HepG2 (cell line): ENCODE results near the gene CAPN10. TPM values are rescaled to one million over a fixed set of nuclear protein-coding genes. Genes with fewer than 3 reads are reported as not detected.

Source experiments
- ETV5 ChIP-seq: IDR thresholded peaks from 2 replicates; pipeline ENCODE4 v1.6.1; 2018; ENCODE audit warnings: missing biosample characterization, missing genetic modification reagents, inconsistent platforms, borderline replicate concordance
- FOXA1 ChIP-seq, 2 experiments: fragments of 450-650 bp in 1 of 2; sonication (generic) in 1 of 2; formaldehyde crosslinking in 1 of 2; IDR thresholded peaks; 2 replicates each; pipeline versions ENCODE4 v1.4.0 to v1.6.1; 2016 to 2020; ENCODE audit warnings: missing genetic modification reagents in 1 of 2
- IKZF4 ChIP-seq: sonication (generic); formaldehyde crosslinking; IDR thresholded peaks from 2 replicates; pipeline ENCODE4 v1.5.1; 2020; ENCODE audit warnings: borderline replicate concordance, mild to moderate bottlenecking, low read depth, missing genetic modification reagents; ENCODE audit errors: not compliant biosample characterization
- IRF2 ChIP-seq: IDR thresholded peaks from 2 replicates; pipeline ENCODE4 v1.6.1; 2018; ENCODE audit warnings: missing genetic modification reagents, missing compliant biosample characterization
- JUN ChIP-seq: sonication (generic); formaldehyde crosslinking; IDR thresholded peaks from 2 replicates; pipeline ENCODE4 v1.4.0; 2020; ENCODE audit warnings: mild to moderate bottlenecking, missing genetic modification reagents
- MAFG ChIP-seq: sonication (generic); formaldehyde crosslinking; IDR thresholded peaks from 2 replicates; pipeline ENCODE4 v1.5.1; 2020; ENCODE audit warnings: mild to moderate bottlenecking, missing genetic modification reagents
- PPARG ChIP-seq: conservative IDR thresholded peaks from 2 replicates; pipeline ENCODE4 v1.6.1; 2016; ENCODE audit warnings: missing biosample characterization, missing genetic modification reagents
- SETDB1 ChIP-seq: sonication (generic); formaldehyde crosslinking; IDR thresholded peaks from 2 replicates; pipeline ENCODE4 v1.5.1; 2020; ENCODE audit warnings: missing genetic modification reagents, mild to moderate bottlenecking, borderline replicate concordance
- SMAD9 ChIP-seq: sonication (generic); formaldehyde crosslinking; IDR thresholded peaks from 2 replicates; pipeline ENCODE4 v1.5.1; 2020; ENCODE audit warnings: mild to moderate bottlenecking, missing genetic modification reagents
- SOX5 ChIP-seq: IDR thresholded peaks from 2 replicates; pipeline ENCODE4 v1.6.1; 2016; ENCODE audit warnings: borderline replicate concordance
- STAG1 ChIP-seq: sonication (generic); formaldehyde crosslinking; IDR thresholded peaks from 2 replicates; pipeline ENCODE4 v1.4.0; 2020; ENCODE audit warnings: missing genetic modification reagents
- TAF1 ChIP-seq: sonication (generic); formaldehyde crosslinking; IDR thresholded peaks from 2 replicates; pipeline ENCODE4 v1.4.0; 2020; ENCODE audit warnings: missing genetic modification reagents
- U2AF1 ChIP-seq: fragments of 200-400 bp; formaldehyde crosslinking; optimal IDR thresholded peaks from 2 replicates; pipeline ENCODE3; 2017; ENCODE audit warnings: mild to moderate bottlenecking, low read depth, low read length
- ZBTB3 ChIP-seq: sonication (generic); formaldehyde crosslinking; IDR thresholded peaks from 2 replicates; pipeline ENCODE4 v1.4.0; 2020; ENCODE audit warnings: low read depth, mild to moderate bottlenecking, moderate library complexity, missing genetic modification reagents, borderline replicate concordance
- ZNF317 ChIP-seq: sonication (generic); formaldehyde crosslinking; IDR thresholded peaks from 2 replicates; pipeline ENCODE4 v1.5.0; 2020; ENCODE audit warnings: mild to moderate bottlenecking, missing genetic modification reagents
- ZNF556 ChIP-seq: sonication (generic); formaldehyde crosslinking; IDR thresholded peaks from 2 replicates; pipeline ENCODE4 v1.4.0; 2020; ENCODE audit warnings: mild to moderate bottlenecking, missing genetic modification reagents, borderline replicate concordance
- ZNF850 ChIP-seq: sonication (generic); formaldehyde crosslinking; conservative IDR thresholded peaks from 2 replicates; pipeline ENCODE4 v1.9.0; 2021; ENCODE audit warnings: mild to moderate bottlenecking, missing genetic modification reagents
- ZNF891 ChIP-seq: sonication (generic); formaldehyde crosslinking; IDR thresholded peaks from 2 replicates; pipeline ENCODE4 v1.5.0; 2020; ENCODE audit warnings: mild to moderate bottlenecking, missing genetic modification reagents
- ZSCAN29 ChIP-seq: sonication (generic); formaldehyde crosslinking; conservative IDR thresholded peaks from 2 replicates; pipeline ENCODE4 v1.4.0; 2020; ENCODE audit warnings: mild to moderate bottlenecking, missing genetic modification reagents
- polyA plus RNA-seq, 8 experiments: library from polyadenylated mRNA; depleted of rRNA in 3 of 8; stranded (reverse) in 7 of 8; unstranded in 1 of 8; fragments of >200 nt; fragmentation: Illumina TruSeq in 4 of 8; extraction: Trizol in 4 of 8; gene quantifications; 2 replicates each; pipeline versions ENCODE4 v1.2.1 to v1.2.3, GENCODE V29; 2011 to 2016; ENCODE audit warnings: low read depth in 4 of 8, missing spikeins in 1 of 8, mixed read lengths in 1 of 8; ENCODE audit not compliant: insufficient read depth in 1 of 8
- total RNA-seq, 5 experiments: library from RNA; depleted of rRNA; stranded (reverse); fragments of >200 nt; fragmentation: Illumina TruSeq; extraction: Trizol; gene quantifications; 2 replicates each; pipeline ENCODE4 v1.2.3, GENCODE V29; 2016; ENCODE audit warnings: low read depth in 1 of 5
- TF ChIP-seq, protein P1 (sequence below): sonication (generic); formaldehyde crosslinking; IDR thresholded peaks from 2 replicates; pipeline ENCODE4 v1.4.0; 2020; ENCODE audit warnings: missing genetic modification reagents, mild to moderate bottlenecking, borderline replicate concordance
- TF ChIP-seq, protein P2 (sequence below): sonication (generic); formaldehyde crosslinking; IDR thresholded peaks from 2 replicates; pipeline ENCODE4 v1.5.0; 2020; ENCODE audit warnings: missing genetic modification reagents
- TF ChIP-seq, protein P3 (sequence below): sonication (generic); formaldehyde crosslinking; IDR thresholded peaks from 2 replicates; pipeline ENCODE4 v1.4.0; 2020; ENCODE audit warnings: mild to moderate bottlenecking, missing genetic modification reagents, borderline replicate concordance
- TF ChIP-seq, protein P4 (sequence below): sonication (generic); formaldehyde crosslinking; IDR thresholded peaks from 2 replicates; pipeline ENCODE4 v1.4.0; 2020; ENCODE audit warnings: missing genetic modification reagents

Gene CAPN10
- total and polyA plus RNA-seq, 2 of the 13 experiments (the other 11 are each of a cell fraction or from before 2014, with no cell fraction given): 27.6 to 32.4 TPM

DNA sequence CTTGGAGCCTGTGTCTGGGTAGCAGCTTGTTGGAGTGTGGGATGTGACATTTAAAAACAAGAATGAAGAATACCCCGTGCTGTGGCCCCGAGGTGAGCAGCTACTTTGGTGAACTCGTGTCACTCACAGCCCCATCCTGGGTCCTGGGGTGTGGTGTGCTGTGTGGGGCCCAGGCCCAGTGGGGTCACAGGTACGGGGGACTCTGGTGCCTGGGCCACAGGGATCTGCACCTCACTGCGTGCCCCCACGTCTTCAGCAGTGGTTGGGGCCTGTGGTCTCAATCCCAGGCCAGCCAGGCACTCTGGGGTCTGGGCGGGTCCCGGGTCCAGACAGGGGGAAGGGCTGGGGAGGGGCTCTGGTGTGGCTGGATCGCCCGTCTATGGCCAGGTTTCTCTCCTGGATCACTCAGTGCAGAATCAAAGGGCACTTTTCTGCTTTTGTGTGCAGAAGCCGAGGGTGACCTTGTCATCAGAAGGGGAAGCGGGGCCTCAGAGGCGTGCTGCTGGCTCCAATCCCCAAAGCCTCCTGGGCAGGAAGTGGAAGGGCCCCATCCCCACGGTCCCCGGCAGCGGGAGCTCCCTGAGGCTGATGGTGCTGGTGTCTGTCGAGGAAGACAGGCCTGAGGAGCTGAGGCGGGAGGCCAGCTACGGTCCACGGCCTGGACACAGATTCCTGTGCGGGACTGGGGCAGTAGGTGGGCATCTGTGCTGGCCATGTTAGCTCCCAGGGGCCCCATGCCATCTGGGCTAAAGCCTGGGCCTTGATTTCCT is 40.2 kb downstream of the CAPN10 start (continued):
- TF ChIP-seq, protein P1, sequence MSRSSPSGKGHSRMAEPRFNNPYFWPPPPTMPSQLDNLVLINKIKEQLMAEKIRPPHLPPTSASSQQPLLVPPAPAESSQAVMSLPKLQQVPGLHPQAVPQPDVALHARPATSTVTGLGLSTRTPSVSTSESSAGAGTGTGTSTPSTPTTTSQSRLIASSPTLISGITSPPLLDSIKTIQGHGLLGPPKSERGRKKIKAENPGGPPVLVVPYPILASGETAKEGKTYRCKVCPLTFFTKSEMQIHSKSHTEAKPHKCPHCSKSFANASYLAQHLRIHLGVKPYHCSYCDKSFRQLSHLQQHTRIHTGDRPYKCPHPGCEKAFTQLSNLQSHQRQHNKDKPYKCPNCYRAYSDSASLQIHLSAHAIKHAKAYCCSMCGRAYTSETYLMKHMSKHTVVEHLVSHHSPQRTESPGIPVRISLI (CRISPR knock-in tag): no peak; the same call in 1 of the 2 replicates
- peak; percentile 78 for TF ChIP-seq SOX5 (CRISPR knock-in tag)
- TF ChIP-seq PPARG: peak; percentile 48; the same call in 1 of the 2 replicates
- peak; percentile 93 for TF ChIP-seq ETV5 (CRISPR knock-in tag)
- 0 out of 2 replicates have a peak, but pooled peaks have one; percentile 38 for TF ChIP-seq JUN (CRISPR knock-in tag)
- no peak for TF ChIP-seq U2AF1
- TF ChIP-seq ZNF891: peak; percentile 92; the same call in 1 of the 2 replicates
- no peak for TF ChIP-seq IKZF4 (CRISPR knock-in tag)
- TF ChIP-seq ZNF317: peak; percentile 90
- no peak for TF ChIP-seq ZBTB3 (CRISPR knock-in tag)
- no peak for TF ChIP-seq SMAD9 (CRISPR knock-in tag)
- TF ChIP-seq TAF1 (CRISPR knock-in tag): peak; percentile 54; the same call in 1 of the 2 replicates
- TF ChIP-seq ZNF556 (CRISPR knock-in tag): no peak; the same call in 1 of the 2 replicates
- TF ChIP-seq, protein P2, sequence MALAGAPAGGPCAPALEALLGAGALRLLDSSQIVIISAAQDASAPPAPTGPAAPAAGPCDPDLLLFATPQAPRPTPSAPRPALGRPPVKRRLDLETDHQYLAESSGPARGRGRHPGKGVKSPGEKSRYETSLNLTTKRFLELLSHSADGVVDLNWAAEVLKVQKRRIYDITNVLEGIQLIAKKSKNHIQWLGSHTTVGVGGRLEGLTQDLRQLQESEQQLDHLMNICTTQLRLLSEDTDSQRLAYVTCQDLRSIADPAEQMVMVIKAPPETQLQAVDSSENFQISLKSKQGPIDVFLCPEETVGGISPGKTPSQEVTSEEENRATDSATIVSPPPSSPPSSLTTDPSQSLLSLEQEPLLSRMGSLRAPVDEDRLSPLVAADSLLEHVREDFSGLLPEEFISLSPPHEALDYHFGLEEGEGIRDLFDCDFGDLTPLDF (CRISPR knock-in tag): peak; percentile 20; the same call in 1 of the 2 replicates
- no peak for TF ChIP-seq ZNF850
- TF ChIP-seq, protein P3, sequence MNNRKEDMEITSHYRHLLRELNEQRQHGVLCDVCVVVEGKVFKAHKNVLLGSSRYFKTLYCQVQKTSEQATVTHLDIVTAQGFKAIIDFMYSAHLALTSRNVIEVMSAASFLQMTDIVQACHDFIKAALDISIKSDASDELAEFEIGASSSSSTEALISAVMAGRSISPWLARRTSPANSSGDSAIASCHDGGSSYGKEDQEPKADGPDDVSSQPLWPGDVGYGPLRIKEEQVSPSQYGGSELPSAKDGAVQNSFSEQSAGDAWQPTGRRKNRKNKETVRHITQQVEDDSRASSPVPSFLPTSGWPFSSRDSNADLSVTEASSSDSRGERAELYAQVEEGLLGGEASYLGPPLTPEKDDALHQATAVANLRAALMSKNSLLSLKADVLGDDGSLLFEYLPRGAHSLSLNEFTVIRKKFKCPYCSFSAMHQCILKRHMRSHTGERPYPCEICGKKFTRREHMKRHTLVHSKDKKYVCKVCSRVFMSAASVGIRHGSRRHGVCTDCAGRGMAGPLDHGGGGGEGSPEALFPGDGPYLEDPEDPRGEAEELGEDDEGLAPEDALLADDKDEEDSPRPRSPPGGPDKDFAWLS (CRISPR knock-in tag): no peak
- peak; percentile 65; the same call in 1 of the 2 replicates for TF ChIP-seq IRF2 (CRISPR knock-in tag)
- TF ChIP-seq, protein P4, sequence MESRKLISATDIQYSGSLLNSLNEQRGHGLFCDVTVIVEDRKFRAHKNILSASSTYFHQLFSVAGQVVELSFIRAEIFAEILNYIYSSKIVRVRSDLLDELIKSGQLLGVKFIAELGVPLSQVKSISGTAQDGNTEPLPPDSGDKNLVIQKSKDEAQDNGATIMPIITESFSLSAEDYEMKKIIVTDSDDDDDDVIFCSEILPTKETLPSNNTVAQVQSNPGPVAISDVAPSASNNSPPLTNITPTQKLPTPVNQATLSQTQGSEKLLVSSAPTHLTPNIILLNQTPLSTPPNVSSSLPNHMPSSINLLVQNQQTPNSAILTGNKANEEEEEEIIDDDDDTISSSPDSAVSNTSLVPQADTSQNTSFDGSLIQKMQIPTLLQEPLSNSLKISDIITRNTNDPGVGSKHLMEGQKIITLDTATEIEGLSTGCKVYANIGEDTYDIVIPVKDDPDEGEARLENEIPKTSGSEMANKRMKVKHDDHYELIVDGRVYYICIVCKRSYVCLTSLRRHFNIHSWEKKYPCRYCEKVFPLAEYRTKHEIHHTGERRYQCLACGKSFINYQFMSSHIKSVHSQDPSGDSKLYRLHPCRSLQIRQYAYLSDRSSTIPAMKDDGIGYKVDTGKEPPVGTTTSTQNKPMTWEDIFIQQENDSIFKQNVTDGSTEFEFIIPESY (CRISPR knock-in tag): peak; percentile 74; the same call in 1 of the 2 replicates
- TF ChIP-seq STAG1 (CRISPR knock-in tag): no peak
- TF ChIP-seq ZSCAN29 (CRISPR knock-in tag): no peak
- no peak for TF ChIP-seq MAFG (CRISPR knock-in tag)
- TF ChIP-seq SETDB1: no peak
- no peak for TF ChIP-seq FOXA1 (IDR thresholded peaks at IDR 0.05)
- peak; percentile 38; the same call in 1 of the 2 replicates for TF ChIP-seq FOXA1 (CRISPR knock-in tag; IDR thresholded peaks at IDR 0.05)
